AG09319 (cell line): ENCODE measurements around the gene PTCD2.

Source experiments
- DNase-seq: peaks from one replicate; pipeline ENCODE4 v3.0.0-alpha.2; 2010; ENCODE audit warnings: low read depth; ENCODE audit errors: extremely low read depth
- TF ChIP-seq, protein P1 (sequence below): IDR thresholded peaks from 2 replicates; pipeline ENCODE4 v1.5.1; 2011; ENCODE audit warnings: low read depth, mild to moderate bottlenecking, inconsistent platforms, low read length, moderate library complexity

The PTCD2 gene

DNA sequence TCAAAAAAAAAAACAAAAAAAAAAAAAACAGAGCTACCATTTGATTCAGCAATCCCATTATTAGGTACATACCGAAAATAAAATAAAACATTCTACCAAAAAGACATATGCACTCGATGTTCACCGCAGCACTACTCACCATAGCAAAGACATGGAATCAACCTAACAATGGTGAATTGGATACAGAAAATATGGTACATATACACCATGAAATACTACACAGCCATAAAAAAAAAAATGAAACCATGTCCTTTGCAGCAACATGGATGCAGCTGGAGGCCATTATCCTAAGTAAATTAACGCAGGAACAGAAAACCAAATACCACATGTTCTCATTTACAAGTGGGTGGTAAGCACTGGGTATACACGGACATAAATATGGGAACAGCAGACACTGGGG lies 21.5 kb upstream of the PTCD2 start:
- TF ChIP-seq, protein P1, sequence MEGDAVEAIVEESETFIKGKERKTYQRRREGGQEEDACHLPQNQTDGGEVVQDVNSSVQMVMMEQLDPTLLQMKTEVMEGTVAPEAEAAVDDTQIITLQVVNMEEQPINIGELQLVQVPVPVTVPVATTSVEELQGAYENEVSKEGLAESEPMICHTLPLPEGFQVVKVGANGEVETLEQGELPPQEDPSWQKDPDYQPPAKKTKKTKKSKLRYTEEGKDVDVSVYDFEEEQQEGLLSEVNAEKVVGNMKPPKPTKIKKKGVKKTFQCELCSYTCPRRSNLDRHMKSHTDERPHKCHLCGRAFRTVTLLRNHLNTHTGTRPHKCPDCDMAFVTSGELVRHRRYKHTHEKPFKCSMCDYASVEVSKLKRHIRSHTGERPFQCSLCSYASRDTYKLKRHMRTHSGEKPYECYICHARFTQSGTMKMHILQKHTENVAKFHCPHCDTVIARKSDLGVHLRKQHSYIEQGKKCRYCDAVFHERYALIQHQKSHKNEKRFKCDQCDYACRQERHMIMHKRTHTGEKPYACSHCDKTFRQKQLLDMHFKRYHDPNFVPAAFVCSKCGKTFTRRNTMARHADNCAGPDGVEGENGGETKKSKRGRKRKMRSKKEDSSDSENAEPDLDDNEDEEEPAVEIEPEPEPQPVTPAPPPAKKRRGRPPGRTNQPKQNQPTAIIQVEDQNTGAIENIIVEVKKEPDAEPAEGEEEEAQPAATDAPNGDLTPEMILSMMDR, result no peak

DNA sequence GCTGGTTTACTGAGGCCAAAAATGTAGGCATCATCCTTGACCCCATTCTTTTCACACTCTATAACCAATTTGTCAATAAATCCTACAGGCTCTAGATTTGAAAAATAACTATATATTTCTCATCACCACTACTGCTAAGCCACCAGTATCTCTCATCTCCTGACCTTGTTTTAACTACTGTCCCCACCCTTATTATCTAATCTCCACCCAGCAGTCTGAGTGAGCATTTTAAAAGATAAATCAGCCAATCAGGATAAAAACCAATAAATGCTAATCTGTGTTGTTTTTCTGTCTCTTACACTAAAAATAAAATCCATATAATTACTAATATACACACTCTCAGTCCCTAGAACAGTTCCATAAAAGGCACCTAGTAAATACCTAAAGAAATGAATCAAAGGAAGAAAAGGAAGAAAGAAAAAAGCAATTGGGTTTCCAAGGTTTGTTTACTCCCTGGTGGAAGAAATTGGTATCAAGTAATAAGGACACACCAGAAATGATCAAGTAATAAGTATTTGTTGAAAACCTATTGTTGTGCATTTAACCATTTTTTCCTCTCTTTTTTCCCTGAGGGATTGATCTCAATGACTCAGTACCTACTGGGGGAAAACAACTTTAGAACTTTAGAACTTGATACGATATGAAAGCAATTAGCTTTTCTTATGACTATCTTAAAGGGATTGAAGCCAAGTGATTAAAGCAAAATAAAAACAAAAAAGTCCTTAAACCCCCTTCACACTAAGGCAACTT lies 19.4 kb upstream of the PTCD2 start:
- DNase-seq, result no peak
- TF ChIP-seq, protein P1, result no peak

More for the DNA sequence above, 21.5 kb upstream of the PTCD2 start:
- DNase-seq, result no peak

DNA sequence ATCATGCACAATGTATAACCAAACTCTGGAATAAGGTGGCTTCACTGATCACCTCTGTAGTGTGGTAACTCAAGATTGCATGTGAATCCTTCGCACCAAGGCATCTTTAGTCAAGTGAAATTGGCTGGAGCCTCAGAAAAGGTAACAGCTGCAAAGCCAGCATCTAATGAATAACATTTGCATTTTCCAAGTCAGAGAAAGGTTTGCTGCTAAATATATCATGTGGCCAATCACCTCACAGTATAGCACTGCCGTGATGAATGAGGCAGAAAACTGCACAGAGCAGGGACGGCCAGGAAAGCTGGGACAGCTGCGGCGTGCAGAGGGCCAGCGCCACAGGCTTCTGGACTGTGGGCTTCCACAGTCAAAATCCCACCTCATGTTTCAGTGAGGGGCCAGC lies 18.6 kb upstream of the PTCD2 start:
- DNase-seq, result no peak

DNA sequence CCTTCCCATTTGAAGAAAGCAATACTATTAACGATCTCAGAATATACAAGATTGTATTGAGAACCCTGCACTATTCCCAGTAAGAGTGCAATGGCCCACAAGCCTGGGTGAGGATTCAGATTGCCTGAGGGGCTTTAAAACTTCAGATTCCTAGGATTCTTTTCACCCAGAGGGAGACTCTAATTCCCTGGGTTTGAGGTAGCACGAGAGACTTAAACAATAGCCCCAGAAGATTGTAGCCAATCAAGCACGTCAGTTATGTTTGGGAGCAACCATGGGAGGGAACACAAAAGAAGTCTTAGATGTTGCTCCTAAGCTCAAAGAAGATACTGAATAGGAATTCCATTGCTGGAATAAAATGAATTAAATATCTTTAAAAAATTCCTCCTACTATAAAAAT lies 18.0 kb upstream of the PTCD2 start:
- TF ChIP-seq, protein P1, result no peak
- DNase-seq, result no peak

More for the DNA sequence above, 18.6 kb upstream of the PTCD2 start:
- TF ChIP-seq, protein P1, result no peak

DNA sequence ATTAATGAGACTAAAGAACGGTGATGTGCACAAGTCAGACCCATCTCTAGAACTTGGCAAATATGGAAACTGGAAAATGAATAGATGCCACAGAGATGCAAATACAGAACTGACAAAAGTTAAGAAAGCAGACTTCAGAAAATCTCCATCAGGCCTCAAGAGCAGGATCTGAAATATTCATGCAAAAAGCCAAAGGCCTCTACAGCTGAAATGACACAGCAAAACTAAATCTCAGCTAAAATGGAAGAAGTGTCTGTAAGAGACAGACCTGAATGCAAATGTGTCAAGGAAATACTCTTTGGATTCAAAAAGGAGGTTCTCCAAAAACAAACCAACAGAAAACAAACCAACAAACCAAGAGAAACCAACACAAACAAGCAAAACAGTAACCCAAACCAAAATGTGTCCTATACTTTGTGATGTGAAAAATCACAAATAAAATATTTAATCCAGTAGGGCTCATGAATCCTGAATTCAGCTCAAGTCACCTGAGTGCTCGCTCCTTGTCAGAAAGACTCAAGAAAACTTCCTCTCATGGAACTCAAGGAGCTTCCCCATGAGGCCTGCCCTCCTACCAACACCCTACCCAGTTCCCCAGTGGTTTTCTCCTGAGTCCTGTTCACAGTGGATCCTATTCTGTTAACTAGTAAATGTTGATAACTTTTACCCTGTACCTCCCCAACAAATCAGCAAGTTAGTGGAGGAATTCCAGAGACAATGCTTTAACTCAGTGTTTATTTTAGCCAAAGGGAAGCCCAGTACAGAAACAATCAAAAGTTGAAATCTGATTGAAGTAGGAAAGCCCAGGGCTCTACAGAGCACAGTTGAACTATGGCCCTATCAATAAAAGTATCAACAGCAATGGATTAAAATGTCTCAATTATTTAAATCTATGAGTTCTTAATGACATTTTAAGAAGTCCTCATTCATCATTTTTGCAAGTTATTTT lies 14.7 kb upstream of the PTCD2 start:
- TF ChIP-seq, protein P1, result no peak
- DNase-seq, result no peak

DNA sequence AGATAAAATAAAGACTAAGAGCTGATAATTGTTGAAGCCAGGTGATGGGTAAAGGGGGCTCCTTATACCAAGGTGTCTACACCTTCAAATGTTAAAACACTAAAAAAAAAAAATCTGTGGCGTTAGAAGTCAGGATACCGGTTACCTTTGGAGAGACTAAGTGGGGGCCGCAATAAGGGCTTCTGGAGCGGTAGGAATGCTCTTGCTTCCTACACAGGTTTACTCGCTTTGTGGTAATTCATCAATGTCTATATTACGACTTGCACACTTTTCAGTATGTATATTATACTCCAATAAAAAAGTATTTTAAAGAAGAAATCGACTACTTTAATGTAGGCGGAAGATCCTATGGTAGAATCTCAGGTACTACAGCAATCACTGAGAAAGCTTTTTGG lies 12.6 kb upstream of the PTCD2 start:
- no peak for DNase-seq

More for the DNA sequence above, 12.6 kb upstream of the PTCD2 start:
- TF ChIP-seq, protein P1, result no peak
